HTR-8/SVneo (cell line): Measurements from ENCODE around the gene DCC.

Experiments used
- DNase-seq: peaks from one replicate; pipeline ENCODE4 v3.0.0; 2011; ENCODE audit warnings: low spot score, mixed read lengths; ENCODE audit not compliant: insufficient read length
- FAIRE-seq: peaks from 2 replicates; lab custom pipeline; 2011; peaks lifted over from hg19 to GRCh38; lab: Jason Lieb, UNC

The DCC gene

GRCh38 chr18:53241161-53241560 lies 901.2 kb downstream of the DCC start:
- DNase-seq (no peak), FAIRE-seq (no peak)

- FAIRE-seq (no peak), DNase-seq (no peak)
Measured at GRCh38 chr18:53253789-53254188, 913.8 kb downstream of the DCC start.

- DNase-seq (no peak), FAIRE-seq (no peak)
Measured at GRCh38 chr18:53254265-53254664, 914.3 kb downstream of the DCC start.

GRCh38 chr18:53261241-53261640 lies 921.2 kb downstream of the DCC start:
- FAIRE-seq (no peak), DNase-seq (no peak)

GRCh38 chr18:53266850-53267249 lies 926.9 kb downstream of the DCC start:
- FAIRE-seq (no peak), DNase-seq (no peak)

- FAIRE-seq (no peak), DNase-seq (no peak)
Measured at GRCh38 chr18:53268455-53268854, 928.5 kb downstream of the DCC start.

- FAIRE-seq (no peak), DNase-seq (no peak)
Measured at GRCh38 chr18:53281406-53281805, 941.4 kb downstream of the DCC start.

- FAIRE-seq (no peak), DNase-seq (no peak)
Measured at GRCh38 chr18:53283708-53284107, 943.7 kb downstream of the DCC start.

- FAIRE-seq, result no peak
Measured at GRCh38 chr18:53305461-53305860, 965.5 kb downstream of the DCC start.

GRCh38 chr18:53319628-53320027 lies 979.6 kb downstream of the DCC start:
- FAIRE-seq, result no peak
- DNase-seq, result no peak

More at GRCh38 chr18:53305461-53305860, 965.5 kb downstream of the DCC start:
- no peak for DNase-seq

- no peak for DNase-seq
- no peak for FAIRE-seq
Measured at GRCh38 chr18:53322163-53322562, 982.2 kb downstream of the DCC start.

- FAIRE-seq (no peak), DNase-seq (no peak)
Measured at GRCh38 chr18:53324353-53324752, 984.4 kb downstream of the DCC start.

- FAIRE-seq, result no peak
- DNase-seq, result no peak
Measured at GRCh38 chr18:53360501-53361443, 1020.8 kb downstream of the DCC start.

GRCh38 chr18:53375621-53376020 lies 1035.6 kb downstream of the DCC start:
- FAIRE-seq, result no peak
- DNase-seq, result no peak

- no peak for FAIRE-seq
Measured at GRCh38 chr18:53380063-53380639, 1040.2 kb downstream of the DCC start.

GRCh38 chr18:53382870-53383269 lies 1042.9 kb downstream of the DCC start:
- DNase-seq (no peak), FAIRE-seq (no peak)

More at GRCh38 chr18:53380063-53380639, 1040.2 kb downstream of the DCC start:
- no peak for DNase-seq

- FAIRE-seq, result no peak
Measured at GRCh38 chr18:53385889-53386288, 1045.9 kb downstream of the DCC start.

GRCh38 chr18:53387581-53387980 lies 1047.6 kb downstream of the DCC start:
- FAIRE-seq, result no peak

More at GRCh38 chr18:53385889-53386288, 1045.9 kb downstream of the DCC start:
- no peak for DNase-seq

GRCh38 chr18:53402670-53403069 lies 1062.7 kb downstream of the DCC start:
- no peak for FAIRE-seq
- DNase-seq, result no peak

More at GRCh38 chr18:53387581-53387980, 1047.6 kb downstream of the DCC start:
- no peak for DNase-seq

GRCh38 chr18:53408271-53408670 lies 1068.3 kb downstream of the DCC start:
- no peak for DNase-seq
- no peak for FAIRE-seq

GRCh38 chr18:53411511-53411910 lies 1071.5 kb downstream of the DCC start:
- DNase-seq (no peak), FAIRE-seq (no peak)
